Activated gamma-delta T cell (primary cell): ENCODE data around the gene NOTCH2.

Experiments used
- DNase-seq: peaks from one replicate; lab custom pipeline; 2025; lab: John Stamatoyannopoulos, UW

NOTCH2 gene

DNA sequence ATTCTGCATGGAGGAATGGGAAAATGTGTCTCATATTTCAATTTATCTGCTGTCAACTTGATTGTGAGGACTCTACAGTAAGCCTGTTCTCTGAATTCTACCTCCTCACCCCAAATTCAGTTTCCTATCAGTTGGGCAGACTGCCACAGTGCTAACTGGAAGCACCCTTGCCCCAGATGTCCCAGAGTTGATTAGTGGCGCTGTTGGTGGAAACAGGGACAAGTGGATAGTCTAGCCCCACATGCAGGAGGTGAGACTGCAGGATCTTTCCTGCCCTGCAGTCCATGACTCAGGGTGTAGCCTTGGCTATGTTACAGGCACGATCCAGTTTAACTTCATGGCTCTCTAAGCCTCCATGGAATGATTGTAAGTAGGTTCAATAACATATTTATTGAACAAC is 195.3 kb downstream of the NOTCH2 start:
- no peak for DNase-seq

DNA sequence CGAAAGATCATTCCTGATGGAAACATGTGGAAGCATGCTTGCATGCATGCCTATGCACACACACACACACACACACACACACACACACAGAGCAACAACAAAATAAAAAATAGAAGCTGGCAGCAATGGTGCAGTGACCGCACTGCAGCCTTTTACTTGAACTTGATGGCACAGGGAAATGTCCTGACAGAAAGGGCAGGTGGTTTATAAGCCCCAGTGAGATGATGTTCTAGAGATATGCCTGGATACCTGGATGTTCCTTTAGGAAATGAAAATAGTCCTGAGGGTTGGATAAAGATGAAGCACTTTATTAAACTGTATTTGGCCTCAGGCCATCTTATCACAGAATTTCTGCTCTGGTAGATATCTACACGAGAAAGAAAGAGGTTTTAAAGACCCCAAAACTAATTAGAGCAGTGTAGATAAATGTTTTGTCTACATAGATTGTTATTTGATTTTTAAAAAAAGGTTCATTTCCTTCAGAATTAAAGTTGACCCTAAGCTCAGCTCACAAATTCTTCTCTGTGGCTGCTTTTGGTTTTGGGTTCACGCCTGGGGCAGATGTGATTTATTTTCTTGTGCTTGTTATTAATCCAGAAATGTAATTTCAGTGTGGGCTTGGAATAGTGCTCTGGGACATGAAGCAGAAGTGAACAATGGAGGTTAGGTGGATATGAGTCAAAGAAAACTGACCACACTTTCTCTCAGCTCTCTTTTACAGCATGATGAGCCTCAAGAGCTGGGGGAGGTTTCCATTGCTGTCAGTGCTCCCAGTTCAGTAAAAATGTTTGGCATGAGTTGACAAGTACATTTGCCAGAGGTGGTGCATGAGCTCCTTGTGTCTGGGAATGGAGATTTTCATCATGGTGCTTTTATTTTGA is 196.1 kb downstream of the NOTCH2 start:
- DNase-seq = no peak

DNA sequence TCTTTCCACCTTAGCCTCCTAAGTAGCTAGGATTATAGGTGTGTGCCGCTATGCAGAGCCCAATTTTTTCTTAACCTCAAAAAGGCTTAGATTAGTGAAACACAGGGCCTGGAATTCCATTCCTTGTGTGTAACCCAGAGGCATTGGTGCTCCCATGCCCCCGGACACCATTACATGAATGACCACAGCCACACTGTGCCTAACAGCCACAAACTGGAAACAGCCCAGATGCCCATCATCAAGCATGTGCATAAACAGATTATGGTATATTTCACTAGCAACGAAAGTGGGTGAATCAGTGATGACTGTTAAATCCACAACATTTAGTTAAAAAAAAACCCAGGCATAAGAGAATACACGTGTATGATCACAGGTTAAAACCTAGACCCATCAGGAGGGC is 197.6 kb downstream of the NOTCH2 start:
- no peak for DNase-seq

DNA sequence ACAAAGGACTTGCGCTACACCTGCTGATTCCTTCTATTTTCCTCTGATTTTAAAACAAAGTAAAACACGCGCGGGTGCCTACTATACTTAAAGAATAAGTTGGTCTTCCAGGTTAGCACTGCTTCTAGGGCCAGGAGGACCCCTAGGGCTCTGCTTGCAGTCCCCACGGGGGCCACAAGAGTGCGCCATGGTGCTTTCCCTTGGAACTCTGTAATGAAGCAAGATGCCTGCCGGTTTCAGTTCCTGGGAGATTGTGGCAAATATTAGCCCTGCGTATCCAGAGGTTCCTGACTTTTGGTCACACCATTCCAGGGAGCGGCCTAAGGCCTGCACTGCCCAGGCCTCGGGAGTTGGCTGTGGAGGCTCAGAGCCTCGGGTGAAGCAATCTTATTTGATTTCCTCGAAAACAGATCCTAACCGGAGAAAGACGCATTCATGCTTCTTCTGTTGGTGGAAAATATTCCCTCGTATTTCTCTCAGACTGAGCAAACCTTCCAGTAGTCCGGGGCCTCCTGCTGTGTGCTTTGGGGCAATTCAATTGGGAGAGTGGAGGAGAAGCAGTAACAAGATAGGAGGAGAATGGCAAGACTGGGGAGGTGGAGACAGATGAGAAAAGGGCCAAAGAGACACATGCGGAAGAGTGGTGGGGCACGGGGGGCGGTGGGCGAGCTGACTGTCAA is 198.4 kb downstream of the NOTCH2 start:
- no peak for DNase-seq

DNA sequence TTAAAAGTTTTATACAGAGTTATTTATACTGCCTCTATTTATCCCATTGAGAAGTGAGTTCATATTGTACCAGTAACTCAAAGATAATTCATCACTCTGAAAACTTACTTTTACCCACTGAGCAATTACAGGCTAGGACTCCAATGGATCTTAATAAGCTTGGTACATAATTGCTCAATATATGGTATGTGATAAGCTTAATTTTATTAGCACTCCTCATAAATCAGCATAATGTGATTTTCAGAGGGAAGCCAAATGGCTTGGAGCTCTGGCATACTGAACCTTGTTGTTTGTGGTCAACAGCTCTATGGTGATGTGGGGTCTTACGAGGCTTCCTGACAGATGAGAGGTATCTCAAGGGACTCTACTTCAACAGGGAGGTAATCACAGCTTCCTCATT is 199.5 kb downstream of the NOTCH2 start:
- DNase-seq = no peak

DNA sequence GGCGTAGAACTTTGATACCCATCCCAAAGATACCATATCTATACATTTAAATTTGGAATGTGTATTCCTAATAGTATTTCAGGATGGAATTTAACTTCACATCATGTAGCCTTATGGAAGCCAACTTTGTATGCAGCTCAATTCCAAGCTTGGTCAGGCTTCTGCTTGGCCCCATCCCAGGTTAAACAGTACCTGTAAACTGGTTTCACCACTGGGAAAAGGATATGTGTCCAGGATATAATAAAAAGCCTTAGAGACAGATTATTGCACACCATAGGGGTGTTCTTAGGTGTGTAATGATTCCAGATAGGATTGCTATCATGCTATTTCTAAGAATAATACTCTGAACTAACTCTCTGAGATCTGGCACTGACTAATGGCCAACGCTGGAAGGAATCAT is 201.3 kb downstream of the NOTCH2 start:
- no peak for DNase-seq

DNA sequence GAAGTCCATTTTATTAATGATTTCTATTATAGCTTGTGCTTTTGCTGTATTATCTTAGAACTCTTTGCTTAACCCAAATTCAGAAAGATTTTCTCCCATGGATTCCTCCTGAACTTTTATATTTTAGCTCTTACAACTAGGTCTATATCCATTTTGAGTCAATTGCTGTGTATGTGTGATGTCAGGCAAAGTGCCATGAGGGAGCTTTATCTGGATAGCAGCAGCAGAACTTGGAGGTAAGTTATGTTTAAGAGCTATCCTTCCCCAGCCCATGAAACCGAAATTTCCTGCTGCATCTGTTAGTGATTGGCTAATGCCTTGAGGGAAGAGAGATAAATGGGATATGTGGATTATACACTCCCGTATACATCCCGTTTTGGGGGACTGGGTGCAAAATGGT is 203.0 kb downstream of the NOTCH2 start:
- no peak for DNase-seq

DNA sequence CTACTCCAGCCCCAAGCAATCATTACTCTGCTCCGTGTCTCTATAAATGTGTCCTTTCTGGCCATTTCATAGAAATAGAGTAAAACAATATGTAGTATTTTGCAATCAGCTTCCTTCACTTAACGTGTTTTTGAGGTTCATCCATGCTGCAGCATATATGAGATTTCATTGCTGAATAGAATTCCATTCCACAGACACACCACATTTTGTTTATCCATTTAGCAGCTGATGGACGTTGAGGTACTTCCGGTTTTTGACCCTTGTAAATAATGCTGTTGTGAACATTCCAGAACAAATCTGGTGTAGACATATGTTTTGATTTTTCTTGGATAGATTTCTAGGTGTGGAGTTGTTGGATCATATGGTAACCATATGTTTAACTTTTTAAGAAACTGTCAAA is 203.8 kb downstream of the NOTCH2 start:
- DNase-seq = no peak

DNA sequence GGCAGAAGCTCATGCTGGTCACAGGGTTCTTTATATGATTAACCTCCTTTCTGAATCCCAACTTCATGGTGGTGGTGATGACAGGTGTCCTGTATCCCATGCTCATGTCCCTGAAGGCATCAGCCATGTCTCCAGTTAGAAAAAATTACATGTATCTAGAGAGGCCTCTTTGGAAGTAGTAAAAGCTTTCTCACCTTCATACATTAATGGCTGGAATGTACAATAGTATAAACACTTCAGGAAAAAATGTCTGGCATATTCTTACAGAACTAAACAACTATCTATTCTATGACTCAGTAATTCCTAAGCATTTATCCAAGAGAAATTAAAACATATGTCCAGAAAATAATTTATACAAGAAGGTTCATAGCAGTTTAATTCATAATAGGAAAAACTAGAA is 207.2 kb downstream of the NOTCH2 start:
- no peak for DNase-seq
